AG20443 (cell line): ENCODE data around the gene NDUFS3.
A peak's percentile ranks its signal among the peaks of the same experiment; 100 is the strongest.
"Not testable (repeated sequence)": the region's sequence is repeated elsewhere in the genome, so short reads cannot be mapped to it uniquely, and the experiment has no call there.

Experiments
- DNase-seq: peaks from one replicate; pipeline ENCODE4 v3.0.0; 2012; ENCODE audit warnings: low spot score, mixed read lengths

Gene NDUFS3

DNA sequence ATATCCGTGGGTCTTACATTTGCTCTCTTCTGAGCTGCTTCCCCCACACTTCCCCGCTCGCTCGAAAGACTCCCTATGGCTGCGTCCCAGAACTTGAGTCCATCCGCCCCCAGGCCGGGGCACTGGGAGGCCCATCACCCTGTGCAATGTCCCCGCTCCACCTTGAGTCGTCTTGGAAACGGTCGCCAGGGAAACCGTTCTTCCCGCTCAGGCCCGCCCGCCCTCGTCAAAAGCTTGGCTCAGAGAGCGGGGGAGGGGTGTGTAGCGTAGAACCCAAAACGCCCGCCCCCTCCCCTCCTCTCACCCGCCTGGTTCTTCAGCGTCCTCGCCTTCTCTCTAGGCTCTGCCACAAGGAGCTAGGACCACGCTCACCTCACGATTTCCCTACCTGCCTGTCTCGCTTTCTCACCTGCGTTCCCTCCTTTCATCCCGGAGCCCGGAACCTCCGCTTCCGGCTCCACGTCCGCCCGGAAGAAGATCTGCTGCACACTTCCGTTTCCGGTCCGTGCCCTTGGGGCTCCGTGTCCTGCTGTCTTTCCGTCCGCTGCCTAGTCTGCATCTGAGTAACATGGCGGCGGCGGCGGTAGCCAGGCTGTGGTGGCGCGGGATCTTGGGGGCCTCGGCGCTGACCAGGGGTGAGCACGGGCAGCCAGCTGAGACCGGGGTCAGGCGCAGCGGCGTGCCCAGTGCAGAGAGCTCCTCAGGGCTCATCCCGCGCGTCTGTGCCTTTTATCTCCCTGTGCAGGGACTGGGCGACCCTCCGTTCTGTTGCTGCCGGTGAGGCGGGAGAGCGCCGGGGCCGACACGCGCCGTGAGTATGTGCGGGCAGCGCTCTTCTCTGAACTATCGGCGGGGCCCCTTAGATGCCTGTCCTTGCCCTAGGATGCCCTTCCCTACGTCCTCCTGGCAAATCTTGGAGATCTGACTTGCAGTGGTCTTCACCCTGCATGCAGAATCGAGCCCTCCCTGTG lies at the start of gene NDUFS3, which contains the start of gene KBTBD4:
Gene NDUFS3, plus strand, starts transcription at position 551 of the 971 bp plus-strand sequence. Its CDS starts 18 bp downstream, at position 569.
Gene KBTBD4, minus strand, starts transcription at position 447 of the 971 bp plus-strand sequence. Its CDS starts 19 bp downstream, at position 428.
- peak; percentile 95 for DNase-seq

DNA sequence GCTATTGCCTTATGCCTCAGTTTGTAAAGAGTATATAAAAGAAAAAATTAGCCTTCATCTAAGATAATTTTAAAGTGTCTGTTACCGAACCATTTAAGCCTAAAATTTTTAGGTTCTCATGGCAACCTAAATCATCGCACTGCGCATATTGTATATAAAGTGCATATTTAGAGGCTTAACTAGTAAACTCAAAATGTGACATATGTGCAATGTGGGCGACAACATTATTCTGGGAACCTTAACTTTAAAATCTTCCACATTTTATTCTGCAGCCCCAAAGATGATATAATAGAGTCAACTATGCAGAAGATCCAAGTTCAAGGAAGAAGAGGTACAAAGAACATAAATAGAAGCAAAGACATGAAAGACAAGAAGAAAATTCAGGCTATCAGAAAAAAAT lies 48.9 kb upstream of the NDUFS3 start:
- DNase-seq, result no peak

DNA sequence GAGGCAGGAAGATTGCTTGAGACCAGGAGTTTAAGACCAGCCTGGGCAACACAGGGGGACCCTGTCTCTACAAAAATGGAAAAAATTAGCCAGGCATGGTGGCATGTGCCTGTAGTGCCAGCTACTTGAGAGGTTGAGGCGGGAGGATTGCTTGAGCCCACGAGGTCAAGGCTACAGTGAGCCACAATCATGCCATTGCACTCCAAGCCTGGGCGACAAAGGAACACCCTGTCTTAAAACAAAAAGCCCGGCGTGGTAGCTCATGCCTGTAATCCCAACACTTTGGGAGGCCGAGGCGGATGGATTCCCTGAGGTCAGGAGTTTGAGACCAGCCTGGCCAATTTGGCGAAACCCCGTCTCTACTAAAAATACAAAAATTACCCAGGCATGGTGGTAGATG lies 48.2 kb upstream of the NDUFS3 start:
- not testable (repeated sequence) for DNase-seq

GRCh38 chr11:47531666-47532065 lies 47.2 kb upstream of the NDUFS3 start:
- DNase-seq, result no peak

DNA sequence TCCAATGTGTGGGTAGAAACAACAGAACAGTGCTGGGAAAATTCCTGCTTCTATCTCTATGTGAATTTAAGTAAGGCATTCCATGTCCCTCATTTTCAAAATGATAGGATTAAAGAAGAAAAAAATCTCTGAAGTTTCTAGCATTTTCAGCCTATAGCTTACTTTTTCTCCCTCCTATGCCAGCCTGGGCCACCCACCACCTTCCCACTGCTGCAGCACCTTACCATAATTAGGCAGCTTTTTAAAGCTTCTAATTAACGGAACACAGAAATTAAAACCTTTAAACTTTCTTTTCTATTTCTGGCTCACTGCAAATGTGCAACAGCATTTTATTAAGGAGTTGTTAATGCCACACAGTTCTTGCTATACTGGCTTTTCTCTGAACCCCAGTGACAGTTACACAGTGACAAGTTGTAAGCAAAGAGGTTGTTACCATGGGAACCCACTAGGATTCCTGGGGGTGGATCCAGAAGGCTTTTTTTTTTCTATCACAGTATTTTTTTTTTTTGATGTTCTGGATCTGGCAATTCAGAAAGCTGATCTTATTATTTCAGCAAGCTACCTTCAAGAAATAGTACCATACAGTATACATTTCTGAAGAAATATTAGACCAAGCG lies 46.2 kb upstream of the NDUFS3 start:
- DNase-seq, result no peak

- DNase-seq, result peak; percentile 29
These were observed 45.2 kb upstream of the NDUFS3 start for GRCh38 chr11:47533690-47534151.

GRCh38 chr11:47534704-47535251 lies 44.1 kb upstream of the NDUFS3 start:
- DNase-seq, result no peak

GRCh38 chr11:47536915-47537314 lies 42.0 kb upstream of the NDUFS3 start:
- DNase-seq, result no peak

GRCh38 chr11:47538741-47539565 lies 39.9 kb upstream of the NDUFS3 start:
- DNase-seq, result no peak

DNA sequence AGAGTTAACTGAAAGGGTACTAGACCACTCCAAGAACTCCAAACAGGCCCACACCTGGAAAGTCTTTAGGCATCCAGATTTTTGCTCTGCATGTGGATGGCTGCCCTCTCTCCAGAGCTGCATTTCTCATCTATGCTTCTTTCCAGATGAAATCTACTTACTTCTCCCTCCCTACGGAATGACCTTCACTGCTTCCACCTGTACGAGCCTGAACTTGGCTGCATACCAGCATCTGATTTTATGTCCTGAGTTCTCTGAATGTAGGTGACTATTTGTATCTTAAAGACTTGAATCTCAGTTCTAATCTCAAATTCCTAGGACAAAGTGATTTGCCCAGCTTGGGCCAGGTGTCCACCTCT lies 39.2 kb upstream of the NDUFS3 start:
- DNase-seq, result no peak

DNA sequence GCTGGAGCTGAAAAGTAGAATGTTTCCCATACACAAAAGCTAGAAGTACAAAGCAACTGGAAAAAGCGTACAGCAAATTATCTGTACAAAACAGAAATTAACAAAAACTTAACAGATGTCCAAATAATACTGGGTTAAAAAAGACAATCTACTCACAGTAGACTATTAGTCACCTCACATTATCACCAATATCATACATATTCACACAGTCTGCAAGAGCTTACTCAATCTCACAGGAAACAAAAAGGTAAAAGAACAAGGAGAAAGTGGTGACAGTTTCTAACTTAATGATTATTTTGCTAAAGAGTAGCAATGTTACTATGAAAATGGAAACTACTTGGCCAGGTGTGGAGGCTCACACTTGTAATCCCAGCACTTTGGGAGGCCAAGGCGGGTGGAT lies 37.8 kb upstream of the NDUFS3 start:
- DNase-seq, result no peak

DNA sequence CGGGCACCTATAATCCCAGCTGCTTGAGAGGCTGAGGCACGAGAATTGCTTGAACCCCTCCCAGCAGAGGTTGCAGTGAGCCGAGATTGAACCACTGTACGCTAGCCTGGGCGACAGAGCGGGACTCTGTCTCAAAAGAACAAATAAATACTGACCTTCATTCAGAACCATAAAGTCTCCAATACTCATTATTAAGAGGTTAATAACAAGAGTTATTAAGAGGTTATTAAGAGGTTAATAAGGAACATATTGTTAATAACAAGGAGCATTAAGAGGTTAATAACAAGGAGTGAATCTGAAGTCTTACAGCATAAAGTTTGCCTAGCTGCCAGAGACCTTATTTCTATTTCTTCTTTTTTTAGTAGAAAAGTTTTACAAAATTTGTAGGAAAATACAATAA lies 33.6 kb upstream of the NDUFS3 start:
- no peak for DNase-seq

- DNase-seq, result not testable (repeated sequence)
These were observed 32.6 kb upstream of the NDUFS3 start for GRCh38 chr11:47546274-47546673.

DNA sequence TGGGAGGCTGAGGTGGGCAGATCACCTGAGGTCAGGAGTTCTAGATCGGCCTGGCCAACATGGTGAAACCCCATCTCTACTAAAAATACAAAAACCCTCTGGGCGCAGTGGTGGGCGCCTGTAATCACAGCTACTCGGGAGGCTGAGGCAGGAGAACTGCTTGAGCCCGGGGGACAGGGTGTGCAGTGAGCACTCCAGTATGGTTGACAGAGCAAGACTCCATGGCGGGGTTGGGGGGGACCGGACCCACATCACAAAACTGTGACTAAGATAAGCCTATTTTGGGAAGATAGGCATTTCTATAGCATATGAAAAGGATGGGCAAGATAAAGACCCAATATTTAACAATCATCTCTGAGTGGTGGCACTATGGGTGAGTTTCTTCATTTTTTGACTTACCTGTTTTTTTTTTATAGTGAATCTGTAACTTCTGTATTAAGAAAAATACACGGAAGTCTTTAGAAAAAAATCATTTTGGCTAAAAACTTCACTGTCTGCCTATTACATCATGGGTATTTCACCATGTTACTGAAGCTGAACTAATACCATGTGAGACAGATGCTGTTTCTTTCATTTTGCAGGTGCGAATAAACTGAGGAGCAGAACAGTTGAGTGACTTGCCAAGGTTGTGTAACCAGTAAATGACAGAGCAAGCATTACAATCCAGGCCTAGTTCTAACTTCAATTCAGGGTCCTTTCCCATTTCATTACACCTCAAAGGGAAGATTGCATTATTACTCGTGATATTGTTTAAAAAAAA lies 28.4 kb upstream of the NDUFS3 start:
- DNase-seq, result no peak

DNA sequence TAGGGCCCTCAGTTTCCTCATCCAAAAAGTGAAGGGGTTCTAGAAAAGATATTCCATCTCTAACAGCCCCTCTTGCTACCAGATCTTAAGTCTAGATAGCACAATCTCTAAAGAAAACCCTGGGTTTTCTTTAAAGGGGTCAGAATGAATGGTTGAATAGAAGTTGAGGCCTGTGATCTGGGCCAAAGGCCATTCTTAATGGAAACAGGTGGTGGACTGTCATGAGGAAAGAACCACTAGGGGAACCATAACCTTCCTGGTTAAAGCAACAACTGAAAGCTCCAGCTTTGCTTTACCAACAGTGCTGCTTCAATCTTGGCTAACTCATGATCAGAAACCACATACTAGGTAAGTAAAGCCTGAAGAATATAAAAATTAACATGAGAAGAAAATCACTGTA lies 27.8 kb upstream of the NDUFS3 start:
- DNase-seq, result no peak

DNA sequence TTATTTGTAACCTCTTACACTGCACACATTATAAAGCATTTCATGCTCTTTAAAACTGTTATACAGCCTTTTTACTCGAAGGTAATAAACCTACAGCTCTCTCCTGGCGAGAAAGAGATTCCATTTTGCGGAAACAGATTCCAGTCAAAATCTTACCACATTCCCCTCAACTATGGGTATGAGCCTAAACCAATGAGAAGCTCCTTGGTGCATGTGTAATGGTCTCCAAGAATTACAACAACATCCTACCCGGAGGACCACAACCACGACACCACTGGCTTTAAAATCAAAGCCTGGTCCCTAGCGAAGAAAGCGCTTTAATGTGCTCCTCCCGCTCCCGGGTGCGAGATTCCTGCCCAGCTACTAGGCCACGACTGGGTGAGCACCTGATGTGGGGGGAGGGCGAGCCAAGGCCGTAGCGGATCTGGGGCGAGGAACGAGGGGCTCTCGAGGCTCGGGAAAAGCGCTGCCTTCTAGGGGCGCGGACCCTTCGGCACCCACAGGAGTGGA lies 26.8 kb upstream of the NDUFS3 start:
- DNase-seq, result peak; percentile 42

DNA sequence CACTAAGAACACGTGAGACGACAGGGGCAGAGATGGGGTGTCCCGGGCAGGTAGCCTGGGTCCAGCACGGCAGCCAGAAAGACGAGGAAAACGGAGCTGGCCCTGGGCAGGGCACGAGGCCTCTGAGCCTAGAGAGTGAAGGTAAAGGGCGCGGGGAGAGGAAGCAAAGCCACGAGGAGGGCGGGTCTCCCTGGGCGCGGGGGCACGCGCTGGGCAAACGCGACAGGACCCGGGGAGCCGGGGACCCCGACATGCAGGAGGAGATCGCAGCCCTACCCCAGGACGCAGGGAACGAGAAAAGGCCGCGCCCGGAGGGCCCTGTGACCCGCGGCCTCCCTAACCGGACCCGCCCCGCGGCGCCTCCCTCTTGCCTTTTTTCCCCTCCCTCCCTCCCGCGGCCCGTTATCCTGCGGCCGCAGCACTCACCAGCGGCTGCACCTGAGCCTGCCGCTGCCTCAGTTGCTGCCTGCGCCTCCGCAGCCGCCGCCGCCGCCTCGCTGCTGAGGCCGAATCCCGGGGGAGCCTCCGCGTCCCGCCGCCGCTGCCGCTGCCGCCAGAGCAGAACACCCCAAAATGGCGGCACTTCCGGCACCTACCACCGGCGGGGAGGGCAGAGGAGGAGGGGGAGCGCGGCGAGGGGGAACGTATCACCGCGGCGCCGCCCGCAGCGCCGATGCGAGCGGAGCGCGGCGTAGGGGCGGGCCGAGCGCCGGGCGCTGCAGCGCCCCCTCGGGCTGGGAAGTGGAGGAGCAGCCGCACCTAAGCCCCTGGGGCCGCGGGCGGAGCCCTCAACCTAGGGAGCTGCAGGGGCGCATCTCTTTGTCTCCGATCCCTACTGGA lies 26.1 kb upstream of the NDUFS3 start, which contains the start of gene CELF1:
Gene CELF1, minus strand, starts transcription at position 567 of the 840 bp plus-strand sequence. CDS start 53,609 bp downstream, outside the sequence.
- peak; percentile 96 for DNase-seq

DNA sequence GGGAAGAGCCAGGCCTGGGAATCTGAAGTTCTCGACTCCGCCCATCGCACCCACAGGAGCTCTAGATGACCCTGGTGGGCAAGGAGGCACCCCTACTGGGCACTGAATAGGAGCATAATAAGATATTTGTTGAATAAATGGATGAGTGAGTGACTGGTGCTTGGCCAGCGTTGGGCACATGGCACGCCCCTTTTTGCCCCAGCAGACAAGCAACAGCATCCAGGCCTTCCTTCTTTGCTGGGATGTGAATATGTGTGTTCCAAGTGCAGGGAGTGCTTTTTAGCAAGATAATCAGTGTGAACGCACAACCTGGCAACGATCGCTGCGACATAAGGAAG lies 25.5 kb upstream of the NDUFS3 start:
- DNase-seq, result no peak

DNA sequence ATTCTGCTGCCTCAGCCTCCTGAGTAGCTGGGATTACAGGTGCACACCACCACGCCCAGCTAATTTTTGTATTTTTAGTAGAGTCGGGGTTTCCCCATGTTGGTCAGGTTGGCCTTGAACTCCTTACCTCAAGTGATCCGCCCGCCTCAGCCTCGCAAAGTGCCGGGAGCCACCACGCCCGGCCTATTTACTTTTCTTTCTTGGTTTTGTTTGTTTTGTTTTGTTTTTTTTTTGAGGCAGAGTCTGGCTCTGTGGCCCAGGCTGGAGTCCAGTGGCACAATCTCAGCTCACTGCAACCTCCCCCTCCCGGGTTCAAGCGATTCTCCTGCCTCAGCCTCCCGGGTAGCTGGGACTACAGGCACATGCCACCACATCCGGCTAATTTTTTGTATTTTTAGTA lies 21.9 kb upstream of the NDUFS3 start:
- DNase-seq, result not testable (repeated sequence)

DNA sequence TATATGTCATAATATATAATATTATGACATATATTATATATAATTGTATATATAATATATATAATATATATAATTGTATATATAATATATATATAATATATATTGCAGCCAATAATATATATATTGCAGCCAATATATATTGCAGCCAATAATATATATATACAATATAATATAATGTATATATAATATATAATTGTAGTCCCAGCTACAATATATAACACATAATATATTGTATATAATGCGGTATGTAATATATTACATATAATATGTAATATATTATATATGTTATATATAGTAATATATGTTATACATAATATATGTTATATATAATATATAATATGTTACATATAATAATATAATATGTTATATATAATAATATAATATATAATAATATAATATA lies 20.2 kb upstream of the NDUFS3 start:
- DNase-seq, result no peak
